Fibroblast of lung (primary cell): Measurements from ENCODE around the gene SPANXB1. TPM values are rescaled to one million over a fixed set of nuclear protein-coding genes. Genes with fewer than 3 reads are reported as not detected.
"Not testable (repeated sequence)": the region's sequence is repeated elsewhere in the genome, so short reads cannot be mapped to it uniquely, and the experiment has no call there.

Experiments
- DNase-seq, 2 donors: peaks; one replicate each; pipeline versions ENCODE4 v3.0.0 to v3.0.0-alpha.2; 2010; ENCODE audit warnings: low read depth in 2 of 2
- H2AFZ ChIP-seq: 2 replicates; pipeline ENCODE4 v1.5.1; 2012; ENCODE audit warnings: low read length, control low read depth, inconsistent platforms
- H3K27ac ChIP-seq: 2 replicates; pipeline ENCODE4 v1.5.1; 2011; ENCODE audit warnings: low read length, control low read depth; ENCODE audit not compliant: insufficient read depth
- H3K27me3 ChIP-seq: 2 replicates; pipeline ENCODE4 v1.5.1; 2011; ENCODE audit warnings: mild to moderate bottlenecking, low read length; ENCODE audit not compliant: control insufficient read depth, insufficient read depth
- H3K36me3 ChIP-seq: 2 replicates; pipeline ENCODE4 v1.5.1; 2011; ENCODE audit warnings: low read length; ENCODE audit not compliant: control insufficient read depth, insufficient read depth
- H3K4me1 ChIP-seq: 2 replicates; pipeline ENCODE4 v1.5.1; 2011; ENCODE audit warnings: low read length; ENCODE audit not compliant: control insufficient read depth, insufficient read depth; ENCODE audit errors: extremely low read depth
- H3K4me2 ChIP-seq: 2 replicates; pipeline ENCODE4 v1.5.1; 2011; ENCODE audit warnings: low read length, control low read depth; ENCODE audit not compliant: insufficient read depth; ENCODE audit errors: extremely low read depth
- H3K4me3 ChIP-seq, 4 experiments: fragments of 200-600 bp in 1 of 4; sonication (generic) in 1 of 4; replicated peaks in 1 of 4; 2 replicates each; pipeline ENCODE4 v1.5.1; 2011 to 2016; ENCODE audit warnings: low read length in 4 of 4, low read depth in 3 of 4, mild to moderate bottlenecking in 3 of 4, control low read depth in 2 of 4, inconsistent platforms in 1 of 4, mixed read lengths in 1 of 4; ENCODE audit not compliant: insufficient read depth in 1 of 4; ENCODE audit errors: control extremely low read depth in 1 of 4
- H3K79me2 ChIP-seq: 2 replicates; pipeline ENCODE4 v1.5.1; 2012; ENCODE audit warnings: mild to moderate bottlenecking, low read length, inconsistent platforms; ENCODE audit not compliant: control insufficient read depth, insufficient read depth
- H3K9ac ChIP-seq: 2 replicates; pipeline ENCODE4 v1.5.1; 2011; ENCODE audit warnings: mild to moderate bottlenecking, low read length, control low read depth; ENCODE audit not compliant: insufficient read depth
- H3K9me3 ChIP-seq: 2 replicates; pipeline ENCODE4 v1.5.1; 2012; ENCODE audit warnings: low read depth, low read length; ENCODE audit not compliant: control insufficient read depth, insufficient read depth
- H4K20me1 ChIP-seq: 2 replicates; pipeline ENCODE4 v1.5.1; 2011; ENCODE audit warnings: low read length; ENCODE audit not compliant: control insufficient read depth, insufficient read depth; ENCODE audit errors: extremely low read depth
- CTCF ChIP-seq, 2 donors: IDR thresholded peaks in 1 of 2; conservative IDR thresholded peaks in 1 of 2; 1 replicate in 1 of 2; 2 replicates in 1 of 2; pipeline ENCODE4 v1.5.1; 2011 to 2012; ENCODE audit warnings: low read length in 2 of 2, control low read depth in 1 of 2, inconsistent platforms in 1 of 2, low read depth in 1 of 2, mild to moderate bottlenecking in 1 of 2
- EZH2 ChIP-seq: IDR thresholded peaks from 2 replicates; pipeline ENCODE4 v1.5.1; 2012; ENCODE audit warnings: low read length, control low read depth, mild to moderate bottlenecking; ENCODE audit errors: missing control alignments
- polyA minus RNA-seq: library from RNA; depleted of rRNA, polyadenylated mRNA; stranded (reverse); fragments of >200 nt; gene quantifications from 2 replicates; pipeline ENCODE4 v1.2.3, GENCODE V29; 2011; ENCODE audit warnings: low replicate concordance
- polyA plus RNA-seq, 2 donors: library from polyadenylated mRNA; depleted of rRNA in 1 of 2; stranded (reverse) in 1 of 2; unstranded in 1 of 2; fragments of >200 nt; gene quantifications; 2 replicates each; pipeline ENCODE4 v1.2.1, GENCODE V29; 2011 to 2012; ENCODE audit warnings: missing spikeins in 1 of 2
- total RNA-seq: library from RNA; depleted of rRNA; stranded (reverse); fragments of >200 nt; gene quantifications from 2 replicates; pipeline ENCODE4 v1.2.1, GENCODE V29; 2014

SPANXB1 gene
- total RNA-seq (not detected in 2 replicates), polyA plus RNA-seq (not detected in 2 replicates), polyA minus RNA-seq (not detected in 2 replicates)
- polyA plus RNA-seq (2012), result not detected in 2 replicates

GRCh38 chrX:141002568-141002967, at the start of gene SPANXB1:
TSS of gene SPANXB1 (plus strand) at chrX:141002594. CDS start at chrX:141002694, 100 bp downstream.
- H3K4me2 ChIP-seq, H2AFZ ChIP-seq, H3K27ac ChIP-seq, H3K36me3 ChIP-seq, H3K4me1 ChIP-seq, H3K4me3 ChIP-seq, H3K9ac ChIP-seq, H3K27me3 ChIP-seq, H3K79me2 ChIP-seq, H3K9me3 ChIP-seq, DNase-seq, H4K20me1 ChIP-seq: not testable (repeated sequence)

- H3K9me3 ChIP-seq, result no peaks in the 10 kb centered on the region
Observed at GRCh38 chrX:140967036-140967435, 35.4 kb upstream of the SPANXB1 start.

GRCh38 chrX:140971099-140971795, 31.1 kb upstream of the SPANXB1 start:
- DNase-seq, result peak in 1 of 2 donors; percentile 51
- no peaks in the 10 kb centered on the region for H3K4me1 ChIP-seq

More at GRCh38 chrX:140967036-140967435, 35.4 kb upstream of the SPANXB1 start:
- DNase-seq, result no peak
- H3K27ac ChIP-seq, result no peak overlapping the region
- H3K36me3 ChIP-seq, result no peaks in the 10 kb centered on the region
- H3K4me1 ChIP-seq, result no peaks in the 10 kb centered on the region
- H3K9ac ChIP-seq, result no peak overlapping the region
- no peak overlapping the region for H3K4me2 ChIP-seq
- TF ChIP-seq EZH2, result no peak
- TF ChIP-seq CTCF (conservative IDR thresholded peaks at IDR 0.05 in 1 of 2, IDR thresholded peaks at IDR 0.05 in 1 of 2; ENCODE audit: low read depth in 1 of 2, low read length in 2 of 2), result no peak
- H3K27me3 ChIP-seq, result no peaks in the 10 kb centered on the region
- no peaks in the 10 kb centered on the region for H4K20me1 ChIP-seq
- no peak overlapping the region for H3K4me3 ChIP-seq
- H2AFZ ChIP-seq, result no peak overlapping the region
- no peaks in the 10 kb centered on the region for H3K79me2 ChIP-seq

GRCh38 chrX:140975472-140975871, 26.9 kb upstream of the SPANXB1 start:
- Histone ChIP-seq H3K9ac (no peak overlapping the region), H3K4me1 (no peaks in the 10 kb centered on the region), H4K20me1 (no peaks in the 10 kb centered on the region), H3K4me3 (no peak overlapping the region), H3K79me2 (no peaks in the 10 kb centered on the region), H3K27me3 (no peaks in the 10 kb centered on the region), H3K36me3 (no peaks in the 10 kb centered on the region), H3K9me3 (no peaks in the 10 kb centered on the region), H3K27ac (no peak overlapping the region), H3K4me2 (no peak overlapping the region), H2AFZ (no peak overlapping the region)
- TF ChIP-seq EZH2, result no peak
- no peak for TF ChIP-seq CTCF (conservative IDR thresholded peaks at IDR 0.05 in 1 of 2, IDR thresholded peaks at IDR 0.05 in 1 of 2; ENCODE audit: low read depth in 1 of 2, low read length in 2 of 2)
- no peak for DNase-seq

More at GRCh38 chrX:140971099-140971795, 31.1 kb upstream of the SPANXB1 start:
- no peaks in the 10 kb centered on the region for H3K36me3 ChIP-seq
- no peak for TF ChIP-seq EZH2
- H4K20me1 ChIP-seq, result no peaks in the 10 kb centered on the region
- no peaks in the 10 kb centered on the region for H3K79me2 ChIP-seq
- no peak overlapping the region for H3K27ac ChIP-seq
- no peak overlapping the region for H2AFZ ChIP-seq
- no peak overlapping the region for H3K4me3 ChIP-seq
- H3K9me3 ChIP-seq, result no peaks in the 10 kb centered on the region
- no peaks in the 10 kb centered on the region for H3K27me3 ChIP-seq
- H3K9ac ChIP-seq, result no peak overlapping the region
- no peak overlapping the region for H3K4me2 ChIP-seq
